ENCODE results near the gene PEX14.
"Not testable (repeated sequence)": the region's sequence is repeated elsewhere in the genome, so short reads cannot be mapped to it uniquely, and the experiment has no call there.

PEX14 gene
- total RNA-seq, result 7.1 to 46.3 (median 23.0) reads per million in 18 experiments

GRCh38 chr1:10474613-10475507 lies at the start of gene PEX14:
Gene PEX14 (plus strand): TSS chr1:10474950. CDS start chr1:10474967, 17 bp downstream.
- DNase-seq, result peak; percentile 84 to 89

- DNase-seq, result not testable (repeated sequence)
Measured at GRCh38 chr1:10425826-10426534, 48.8 kb upstream of the PEX14 start.

DNA sequence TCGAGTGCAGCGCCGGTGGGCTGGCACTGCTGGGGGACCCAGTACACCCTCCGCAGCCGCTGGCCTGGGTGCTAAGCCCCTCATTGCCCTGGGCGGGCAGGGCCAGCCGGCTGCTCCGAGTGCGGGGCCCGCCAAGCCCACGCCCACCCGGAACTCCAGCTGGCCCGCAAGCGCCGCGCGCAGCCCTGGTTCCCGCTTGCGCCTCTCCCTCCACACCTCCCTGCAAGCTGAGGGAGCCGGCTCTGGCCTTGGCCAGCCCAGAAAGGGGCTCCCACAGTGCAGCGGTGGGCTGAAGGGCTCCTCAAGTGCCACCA lies 48.3 kb upstream of the PEX14 start:
- not testable (repeated sequence) for DNase-seq

DNA sequence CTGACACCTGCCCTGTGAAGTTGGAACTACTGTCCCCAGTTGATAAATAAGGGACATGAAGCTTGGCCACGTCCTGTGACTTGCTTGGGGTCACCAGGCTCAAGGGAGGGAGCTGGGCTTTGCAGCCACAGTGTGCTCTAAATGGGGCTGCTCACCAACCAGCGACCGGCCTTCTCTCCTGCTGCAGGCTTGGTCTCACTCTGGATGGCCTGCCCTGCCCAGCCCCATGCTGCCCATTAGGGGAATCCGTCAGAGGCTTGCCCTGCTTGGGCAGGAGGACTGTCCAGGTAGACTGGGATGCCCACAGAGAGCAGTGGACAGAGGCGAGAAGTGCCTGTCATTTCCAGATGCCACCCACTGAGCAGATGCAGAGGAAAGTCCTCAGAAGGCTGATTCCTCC lies 45.8 kb upstream of the PEX14 start:
- DNase-seq, result no peak

GRCh38 chr1:10429868-10430215 lies 44.9 kb upstream of the PEX14 start:
- peak; percentile 40 to 55 for DNase-seq

DNA sequence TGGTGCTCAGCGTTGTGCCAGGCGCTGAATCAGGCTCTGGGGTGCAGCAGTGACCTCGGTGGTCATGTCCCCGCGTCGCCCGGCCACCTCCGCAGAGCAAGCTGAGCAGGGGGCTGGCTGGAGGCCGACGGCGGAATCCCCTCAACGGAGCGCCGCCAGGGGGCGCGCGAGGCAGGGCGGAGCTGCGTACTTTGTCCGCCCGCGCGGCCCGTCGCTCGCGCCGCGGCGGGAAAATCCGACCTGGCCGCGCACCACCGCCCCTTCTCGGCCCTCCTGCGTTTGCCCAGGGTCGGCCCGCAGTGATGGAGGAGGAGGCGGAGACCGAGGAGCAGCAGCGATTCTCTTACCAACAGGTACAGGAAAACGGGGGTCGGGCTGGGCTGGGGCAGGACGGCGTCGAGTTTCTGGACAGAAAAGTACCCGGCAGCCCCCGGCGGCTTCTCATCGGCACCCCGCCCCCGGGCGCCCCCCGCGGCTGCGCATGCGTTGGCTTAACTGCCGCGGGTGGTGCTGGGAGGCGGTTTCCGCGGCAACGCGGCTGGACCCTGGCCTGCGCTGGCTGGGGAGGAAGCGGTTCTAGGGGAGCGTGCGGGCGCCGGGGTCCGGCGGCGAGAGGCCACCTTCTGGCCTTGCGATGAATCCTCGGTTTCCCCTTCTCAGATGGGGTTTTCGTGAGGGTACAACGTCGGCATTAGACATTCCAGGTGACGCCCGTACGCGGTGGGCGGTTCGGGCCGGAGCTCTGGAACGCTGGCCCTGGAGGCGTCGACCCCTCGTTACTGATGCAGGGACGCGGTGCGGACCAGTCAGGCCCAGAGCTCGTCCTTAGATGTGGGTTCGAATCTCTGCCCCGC lies 44.3 kb upstream of the PEX14 start, which contains the start of gene CENPS:
Gene CENPS (plus strand): TSS at position 218 of the 854 bp plus-strand sequence. CDS start 85 bp downstream, at position 303.
- peak; percentile 87 to 88 for DNase-seq

DNA sequence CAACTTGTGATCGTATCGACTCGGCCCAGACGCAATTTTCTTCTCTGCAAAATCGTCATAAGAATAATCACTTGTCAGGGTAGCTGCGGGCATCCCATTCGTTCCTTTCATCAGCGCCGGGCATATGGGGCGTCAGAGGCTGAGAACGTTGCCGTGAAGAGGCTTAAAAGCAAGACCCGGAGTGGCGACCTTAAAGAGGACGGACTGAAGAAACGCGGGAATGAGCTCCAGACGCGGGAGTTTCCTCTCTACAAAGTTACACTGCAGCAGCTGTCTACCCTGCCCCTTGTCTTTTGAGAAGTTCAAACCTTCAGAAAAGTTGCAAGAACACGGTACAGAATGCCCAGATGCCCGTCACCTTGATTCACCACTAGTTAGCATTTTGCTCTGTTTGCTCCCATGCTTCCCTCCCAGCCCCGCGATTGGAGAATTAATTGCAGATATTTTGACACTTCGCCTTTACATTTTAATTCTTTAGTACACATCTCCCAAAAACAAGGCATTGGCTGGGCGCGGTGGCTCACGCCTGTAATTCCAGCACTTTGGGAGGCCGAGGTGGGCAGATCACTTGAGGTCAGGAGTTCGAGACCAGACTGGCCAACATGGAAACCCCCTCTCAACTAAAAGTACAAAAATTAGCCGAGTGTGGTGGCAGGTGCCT lies 43.5 kb upstream of the PEX14 start:
- DNase-seq, result no peak

- DNase-seq, result no peak
Measured at GRCh38 chr1:10432910-10433700, 41.6 kb upstream of the PEX14 start.

- DNase-seq, result no peak
Measured at GRCh38 chr1:10433790-10434189, 41.0 kb upstream of the PEX14 start.

DNA sequence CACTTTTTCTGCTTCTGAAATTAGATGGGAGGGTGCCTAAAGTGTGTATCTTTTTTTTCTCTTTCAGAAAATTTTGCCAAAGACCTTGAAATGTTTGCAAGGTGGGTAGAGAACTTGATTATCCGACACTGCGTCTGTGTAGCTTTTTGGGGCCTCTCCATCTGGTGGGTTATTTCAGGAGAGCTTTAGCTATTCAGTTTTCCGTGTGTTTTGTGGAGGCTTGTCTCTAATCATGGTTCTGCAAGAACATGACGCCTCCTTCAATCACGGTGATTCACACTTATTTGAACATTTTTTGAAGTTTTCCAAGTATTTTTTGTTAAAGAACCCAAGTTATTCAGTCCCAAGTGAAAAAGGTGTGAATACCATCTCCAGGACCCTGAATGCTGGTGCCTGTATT lies 40.2 kb upstream of the PEX14 start:
- no peak for DNase-seq

DNA sequence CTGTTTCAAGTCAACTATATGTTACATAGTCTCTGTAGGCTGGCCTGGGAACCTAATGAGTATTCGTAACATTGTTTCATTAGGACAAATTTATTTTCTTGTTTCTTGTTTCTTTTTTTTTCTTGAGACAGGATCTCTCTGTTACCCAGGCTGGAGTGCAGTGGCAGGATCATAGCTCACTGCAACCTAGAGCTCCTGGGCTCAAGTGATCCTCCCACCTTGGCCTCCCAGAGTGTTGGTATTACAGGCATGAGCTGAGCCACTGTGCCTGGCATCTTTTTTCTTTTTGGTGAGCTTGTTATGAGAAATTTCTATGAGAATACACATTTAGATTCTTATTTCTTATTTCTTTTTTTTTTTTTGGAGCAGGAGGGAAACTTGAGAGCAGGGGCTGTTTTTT lies 37.7 kb upstream of the PEX14 start:
- no peak for DNase-seq

GRCh38 chr1:10438677-10439163 lies 36.0 kb upstream of the PEX14 start:
- no peak for DNase-seq

- DNase-seq, result no peak
Measured at GRCh38 chr1:10440305-10440704, 34.4 kb upstream of the PEX14 start.

GRCh38 chr1:10440794-10441193 lies 34.0 kb upstream of the PEX14 start:
- DNase-seq, result no peak

GRCh38 chr1:10444248-10444647 lies 30.5 kb upstream of the PEX14 start:
- no peak for DNase-seq

- no peak for DNase-seq
Measured at GRCh38 chr1:10444795-10445397, 29.9 kb upstream of the PEX14 start.

- DNase-seq, result no peak
Measured at GRCh38 chr1:10446790-10447422, 27.8 kb upstream of the PEX14 start.

DNA sequence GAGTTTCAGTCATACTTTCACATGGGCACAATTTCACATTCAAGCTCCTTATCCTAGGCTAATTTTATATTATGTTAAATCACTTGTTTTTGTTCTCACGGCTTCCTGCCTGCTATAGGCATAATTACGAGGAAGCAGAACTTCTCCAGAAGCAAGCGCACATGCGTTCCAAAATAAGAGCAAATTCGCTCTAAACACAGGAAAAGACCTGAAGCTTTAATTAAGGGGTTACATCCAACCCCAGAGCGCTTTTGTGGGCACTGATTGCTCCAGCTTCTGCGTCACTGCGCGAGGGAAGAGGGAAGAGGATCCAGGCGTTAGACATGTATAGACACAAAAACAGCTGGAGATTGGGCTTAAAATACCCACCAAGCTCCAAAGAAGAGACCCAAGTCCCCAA lies 25.0 kb upstream of the PEX14 start, which contains the start of gene CORT:
Gene CORT (plus strand): TSS at position 281 of the 400 bp plus-strand sequence. CDS start 193 bp downstream, outside the sequence.
- no peak for DNase-seq

- DNase-seq, result no peak
Measured at GRCh38 chr1:10450156-10450814, 24.5 kb upstream of the PEX14 start.

DNA sequence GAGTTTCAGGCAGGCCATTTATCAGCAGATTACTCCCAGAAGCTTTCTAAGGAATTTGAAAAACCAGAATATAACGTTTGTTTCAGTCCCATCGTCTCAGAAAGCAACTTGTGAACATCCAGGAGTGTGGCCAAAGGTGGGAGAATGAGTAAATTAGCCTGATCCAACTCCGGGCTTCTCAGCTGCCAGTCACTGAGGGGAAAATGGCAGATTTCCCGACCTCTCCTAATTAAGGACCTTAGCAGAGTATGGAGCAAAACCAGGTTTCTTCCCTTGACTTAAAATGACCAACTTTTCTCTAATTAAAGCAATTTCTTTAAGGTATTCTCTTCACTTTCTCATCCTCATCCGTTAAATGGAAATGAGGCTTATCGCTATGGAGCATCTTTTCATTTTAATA lies 23.9 kb upstream of the PEX14 start:
- no peak for DNase-seq
